B cell (primary cell): Measurements from ENCODE around the gene NPVF. TPM values are rescaled to one million over a fixed set of nuclear protein-coding genes. Genes with fewer than 3 reads are reported as not detected.
A peak's percentile ranks its signal among the peaks of the same experiment; 100 is the strongest.

Experiments used
- ATAC-seq: fragments of 200-7000 bp; cut with Tn5 transposase; one replicate; pipeline ENCODE4 v1.10.0; 2021; ENCODE audit warnings: low read depth, mild to moderate bottlenecking, moderate number of reproducible peaks, moderate library complexity
- CTCF ChIA-PET: fragments of 350-600 bp; sonication (Branson Sonifier 250); formaldehyde crosslinking; loops from one replicate; lab custom pipeline; 2021; ENCODE audit warnings: antibody characterized with exemption, inconsistent platforms; lab: Charles Lee
- POLR2A ChIA-PET: fragments of 350-600 bp; sonication (Branson Sonifier 250); formaldehyde crosslinking; loops from one replicate; lab custom pipeline; 2021; ENCODE audit warnings: antibody characterized with exemption; lab: Charles Lee
- DNase-seq: peaks from one replicate; pipeline ENCODE4 v3.0.0; 2013
- H2AFZ ChIP-seq: 2 replicates; pipeline ENCODE4 v1.6.1; 2012; ENCODE audit warnings: mild to moderate bottlenecking, low read depth, low read length; ENCODE audit not compliant: insufficient read depth, poor library complexity, severe bottlenecking
- H3K27ac ChIP-seq, 2 donors: 1 replicate in 1 of 2; 2 replicates in 1 of 2; pipeline ENCODE4 v1.5.1; 2012 to 2013; ENCODE audit warnings: low read length in 2 of 2, mild to moderate bottlenecking in 2 of 2, moderate library complexity in 1 of 2
- H3K27me3 ChIP-seq, 4 experiments: fragments of 200-600 bp in 1 of 4; sonication (generic) in 1 of 4; replicated peaks in 1 of 4; 1 replicate in 2 of 4; 2 replicates in 2 of 4; pipeline versions ENCODE4 v1.6.1 to v1.7.0; 2013 to 2016; ENCODE audit warnings: low read length in 3 of 4, mild to moderate bottlenecking in 2 of 4, mixed read lengths in 1 of 4, moderate library complexity in 1 of 4; ENCODE audit not compliant: insufficient read depth in 4 of 4, control insufficient read depth in 3 of 4; ENCODE audit errors: control extremely low read depth in 1 of 4
- H3K36me3 ChIP-seq, 2 experiments: replicated peaks in 1 of 2; 1 replicate in 1 of 2; 2 replicates in 1 of 2; pipeline versions ENCODE4 v1.6.1 to v1.7.1; 2013; ENCODE audit warnings: low read length in 1 of 2; ENCODE audit not compliant: insufficient read depth in 2 of 2, control insufficient read depth in 1 of 2; ENCODE audit errors: control extremely low read depth in 1 of 2, extremely low read depth in 1 of 2
- H3K4me1 ChIP-seq, 2 donors: fragments of 200-600 bp in 1 of 2; sonication (generic) in 1 of 2; 1 replicate in 1 of 2; 2 replicates in 1 of 2; pipeline versions ENCODE4 v1.5.1 to v1.6.1; 2013 to 2017; ENCODE audit warnings: low read length in 2 of 2; ENCODE audit not compliant: control insufficient read depth in 2 of 2, insufficient read depth in 2 of 2
- H3K4me2 ChIP-seq: replicated peaks from 2 replicates; pipeline ENCODE3; 2012; ENCODE audit warnings: mild to moderate bottlenecking, low read depth, low read length; ENCODE audit not compliant: poor library complexity, severe bottlenecking
- H3K4me3 ChIP-seq, 5 experiments: fragments of 200-600 bp in 1 of 5; sonication (generic) in 1 of 5; 1 replicate in 3 of 5; 2 replicates in 2 of 5; pipeline versions ENCODE4 v1.5.1 to v1.7.0; 2011 to 2016; ENCODE audit warnings: low read length in 4 of 5, mild to moderate bottlenecking in 4 of 5, low read depth in 2 of 5, control low read depth in 1 of 5, moderate library complexity in 1 of 5; ENCODE audit not compliant: insufficient read depth in 1 of 5; ENCODE audit errors: control extremely low read depth in 1 of 5, extremely low read depth in 1 of 5
- H3K79me2 ChIP-seq: fragments of 200-600 bp; sonication (generic); one replicate; pipeline ENCODE4 v1.6.0; 2016; ENCODE audit warnings: low read length; ENCODE audit not compliant: control insufficient read depth, insufficient read depth
- H3K9ac ChIP-seq: fragments of 200-600 bp; sonication (generic); 2 replicates; pipeline ENCODE4 v1.6.1; 2017; ENCODE audit warnings: mild to moderate bottlenecking, low read length, moderate library complexity
- H3K9me3 ChIP-seq, 3 donors: one replicate each; pipeline versions ENCODE4 v1.6.1 to v1.7.1; 2013; ENCODE audit warnings: low read length in 2 of 3; ENCODE audit not compliant: control insufficient read depth in 2 of 3, insufficient read depth in 1 of 3; ENCODE audit errors: control extremely low read depth in 1 of 3
- H4K20me1 ChIP-seq: 2 replicates; pipeline ENCODE4 v1.6.0; 2012; ENCODE audit warnings: mild to moderate bottlenecking, low read length; ENCODE audit not compliant: insufficient read depth, control insufficient read depth, poor library complexity, severe bottlenecking
- H3K27ac Mint-ChIP-seq: one replicate; pipeline ENCODE4 v1.8.0; 2021; ENCODE audit warnings: mixed read lengths
- H3K27me3 Mint-ChIP-seq: one replicate; pipeline ENCODE4 v1.8.0; 2021; ENCODE audit warnings: mixed read lengths
- H3K4me1 Mint-ChIP-seq: one replicate; pipeline ENCODE4 v1.8.0; 2021; ENCODE audit warnings: mixed read lengths
- H3K4me3 Mint-ChIP-seq: one replicate; pipeline ENCODE4 v1.8.0; 2021; ENCODE audit warnings: mixed read lengths
- H3K9me3 Mint-ChIP-seq: one replicate; pipeline ENCODE4 v1.8.0; 2022; ENCODE audit warnings: mixed read lengths; ENCODE audit not compliant: insufficient read depth
- CTCF ChIP-seq: fragments of 200-600 bp; IDR thresholded peaks from one replicate; pipeline ENCODE4 v1.8.0; 2022; ENCODE audit warnings: antibody characterized with exemption, mild to moderate bottlenecking
- EZH2 ChIP-seq: IDR thresholded peaks from 2 replicates; pipeline ENCODE4 v1.6.1; 2012; ENCODE audit warnings: borderline replicate concordance, low read depth, mild to moderate bottlenecking, moderate library complexity, low read length; ENCODE audit not compliant: insufficient read depth, poor library complexity, severe bottlenecking
- WGBS: methylation state at CpG from one replicate; pipeline ENCODE4 v1.1.5; 2013; ENCODE audit warnings: missing lambda C conversion rate; ENCODE audit not compliant: insufficient coverage; 5-methylcytosine and 5-hydroxymethylcytosine counted together
- intact Hi-C: fragments of 100-400 bp; cut with micrococcal nuclease; formaldehyde crosslinking; loops from one replicate; pipeline ENCODE4 v1.10.0; 2022
- polyA plus RNA-seq: library from polyadenylated mRNA; depleted of rRNA; stranded (reverse); fragments of >200 nt; gene quantifications from 2 replicates; pipeline ENCODE4 v1.2.3, GENCODE V29; 2012
- total RNA-seq, 2 donors: library from RNA; stranded (reverse); fragments of 120-200 nt in 1 of 2; gene quantifications; 1 replicate in 1 of 2; 2 replicates in 1 of 2; pipeline versions ENCODE4 v1.2.3 to v1.2.4, GENCODE V29; 2013 to 2022

NPVF gene
- total and polyA plus RNA-seq, 2 donors (not counting 1 experiment from before 2014, with no cell fraction given), result not detected

GRCh38 chr7:25179771-25180591 is 48.3 kb downstream of the NPVF start:
- Histone ChIP-seq H3K36me3 (no peaks in the 10 kb centered on the region), H4K20me1 (no peaks in the 10 kb centered on the region), H3K9me3 (peaks cover 0 to 4% (median 0%) of the 10 kb centered on the region in 3 donors), H2AFZ (peak overlapping the region; percentile 89), H3K4me3 (peak overlapping the region; percentile 44 to 77 (median 74)), H3K27me3 (peaks cover 0 to 3% (median 0%) of the 10 kb centered on the region in 4 experiments), H3K9ac (peak overlapping the region; percentile 90), H3K4me2 (peak overlapping the region; percentile 98), H3K4me1 (peaks cover 7 to 15% of the 10 kb centered on the region in 2 donors), H3K79me2 (peaks cover 4% of the 10 kb centered on the region), H3K27ac (peak overlapping the region; percentile 92 to 94)
- DNase-seq (peak; percentile 97), ATAC-seq (peak; percentile 99)
- H3K4me1 Mint-ChIP-seq, result peaks cover 17% of the 10 kb centered on the region
- peak overlapping the region; percentile 96 for H3K27ac Mint-ChIP-seq
- TF ChIP-seq EZH2 (no peak), CTCF (peak; percentile 87)
- ChIA-PET CTCF (interaction anchor here (0.5 to 1.3 kb wide), 5 partner anchors 19 to 80 kb away, joined by 3 to 8 read pairs (median 3); no protein-coding TSS in a partner anchor), POLR2A (interaction anchor here (0.6 to 1.6 kb wide), 4 partner anchors 38 to 972 kb away, joined by 3 to 16 read pairs (median 5); partner anchors contain the start of genes CYCS and NFE2L3)
- peak overlapping the region; percentile 90 for H3K4me3 Mint-ChIP-seq
- H3K27me3 Mint-ChIP-seq, result peaks cover 4% of the 10 kb centered on the region
- no peaks in the 10 kb centered on the region for H3K9me3 Mint-ChIP-seq
- intact Hi-C loops, result loop anchor here (1.0 to 2.0 kb wide), 4 partner anchors 55 to 607 kb away; partner anchors contain the start of genes CYCS, OSBPL3 and PALS2
- WGBS, result under 1% methylated on average over 65 of the region's 74 CpGs
